A549 (cell line): Measurements from ENCODE around the gene RBMS3. TPM values are rescaled to one million over a fixed set of nuclear protein-coding genes. Genes with fewer than 3 reads are reported as not detected.

Experiments used
- ATAC-seq, 2 experiments: fragments of 200-7000 bp in 1 of 2; fragments of >200 bp in 1 of 2; cut with Nextera tagmentation in 1 of 2; cut with Tn5 transposase in 1 of 2; 3 replicates each; pipeline versions ENCODE4 v1.8.0 to v1.9.1; 2018 to 2020; ENCODE audit warnings: mild to moderate bottlenecking in 1 of 2, moderate library complexity in 1 of 2
- CTCF ChIA-PET: fragments of 300-600 bp; sonication (Branson Sonifier 250); formaldehyde crosslinking; extraction: SDS; loops from one replicate; lab custom pipeline; 2021; ENCODE audit warnings: antibody characterized with exemption, inconsistent platforms; lab: Yijun Ruan, JAX
- POLR2A ChIA-PET: fragments of 350-600 bp; formaldehyde crosslinking; extraction: SDS; loops from one replicate; lab custom pipeline; 2021; ENCODE audit warnings: antibody characterized with exemption, inconsistent platforms; lab: Yijun Ruan, JAX
- DNase-seq, 2 experiments: peaks; one replicate each; pipeline versions ENCODE4 v3.0.0 to v3.0.0-alpha.2; 2011 to 2016; ENCODE audit warnings: low read depth in 1 of 2, low spot score in 1 of 2
- FAIRE-seq: peaks from 2 replicates; lab custom pipeline; 2011; peaks lifted over from hg19 to GRCh38; lab: Jason Lieb, UNC
- H3K27ac ChIP-seq, 2 experiments: fragments of >200 bp; sonication (Bioruptor Twin); formaldehyde crosslinking; 3 replicates each; pipeline ENCODE4 v1.5.1; 2016 to 2017
- H3K4me1 ChIP-seq: fragments of >200 bp; sonication (Bioruptor Twin); formaldehyde crosslinking; 3 replicates; pipeline ENCODE4 v1.6.1; 2016
- H3K4me2 ChIP-seq: fragments of >200 bp; sonication (Bioruptor Twin); formaldehyde crosslinking; 3 replicates; pipeline ENCODE4 v1.6.1; 2016
- H3K4me3 ChIP-seq: fragments of >200 bp; sonication (Bioruptor Twin); formaldehyde crosslinking; 3 replicates; pipeline ENCODE4 v1.5.1; 2016
- H3K9me3 ChIP-seq: fragments of >200 bp; sonication (Bioruptor Twin); formaldehyde crosslinking; 3 replicates; pipeline ENCODE4 v1.6.1; 2016
- BCL3 ChIP-seq: fragments of >200 bp; sonication (Bioruptor Twin); formaldehyde crosslinking; IDR thresholded peaks from 3 replicates; pipeline ENCODE4 v1.6.1; 2016
- CHD2 ChIP-seq: fragments of 150-350 bp; IDR thresholded peaks from 2 replicates; pipeline ENCODE4 v1.6.1; 2014; ENCODE audit warnings: low read length; ENCODE audit not compliant: partially characterized antibody
- E2F6 ChIP-seq: IDR thresholded peaks from 2 replicates; pipeline ENCODE4 v1.6.1; 2012; ENCODE audit warnings: low read depth, borderline replicate concordance
- EHMT2 ChIP-seq: fragments of 200-600 bp; sonication (generic); IDR thresholded peaks from 2 replicates; pipeline ENCODE4 v1.6.1; 2016; ENCODE audit warnings: antibody characterized with exemption, low read depth, mild to moderate bottlenecking, moderate library complexity
- ESRRA ChIP-seq: fragments of 150-350 bp; IDR thresholded peaks from 2 replicates; pipeline ENCODE4 v1.6.1; 2014; ENCODE audit warnings: mild to moderate bottlenecking, low read length, borderline replicate concordance
- FOSB ChIP-seq: fragments of 250-450 bp; sonication (Bioruptor Pico); IDR thresholded peaks from 2 replicates; pipeline ENCODE4 v1.5.0; 2020; ENCODE audit warnings: mild to moderate bottlenecking, moderate library complexity
- FOSL2 ChIP-seq, 2 experiments: fragments of 450-650 bp in 1 of 2; fragments of >200 bp in 1 of 2; sonication (Bioruptor Twin) in 1 of 2; formaldehyde crosslinking; IDR thresholded peaks; 2 replicates each; pipeline versions ENCODE4 v1.5.0 to v1.6.1; 2016 to 2020; ENCODE audit warnings: mild to moderate bottlenecking in 1 of 2, moderate library complexity in 1 of 2
- KDM1A ChIP-seq: fragments of 200-600 bp; sonication (generic); IDR thresholded peaks from 2 replicates; pipeline ENCODE4 v1.6.1; 2016; ENCODE audit warnings: low read depth, mild to moderate bottlenecking
- MAFK ChIP-seq: fragments of 450-650 bp; IDR thresholded peaks from 2 replicates; pipeline ENCODE4 v1.6.1; 2014; ENCODE audit not compliant: partially characterized antibody
- MAX ChIP-seq: IDR thresholded peaks from 2 replicates; pipeline ENCODE4 v1.6.1; 2012
- MAZ ChIP-seq: fragments of 150-350 bp; IDR thresholded peaks from 2 replicates; pipeline ENCODE4 v1.6.1; 2014; ENCODE audit warnings: antibody characterized with exemption, low read depth, low read length, borderline replicate concordance
- NFE2L2 ChIP-seq: fragments of 150-350 bp; conservative IDR thresholded peaks from 2 replicates; pipeline ENCODE4 v1.6.1; 2014; ENCODE audit warnings: low read length
- NPAS2 ChIP-seq: fragments of 250-450 bp; sonication (Bioruptor Pico); IDR thresholded peaks from 2 replicates; pipeline ENCODE4 v1.8.0; 2022; ENCODE audit warnings: mild to moderate bottlenecking, moderate library complexity, borderline replicate concordance
- RAD21 ChIP-seq, 2 experiments: fragments of >200 bp in 1 of 2; sonication (Bioruptor Twin) in 1 of 2; formaldehyde crosslinking in 1 of 2; IDR thresholded peaks in 1 of 2; conservative IDR thresholded peaks in 1 of 2; 2 replicates in 1 of 2; 3 replicates in 1 of 2; pipeline ENCODE4 v1.6.1; 2012 to 2018; ENCODE audit warnings: inconsistent platforms in 1 of 2
- RCOR1 ChIP-seq: fragments of 150-350 bp; IDR thresholded peaks from 2 replicates; pipeline ENCODE4 v1.6.1; 2014; ENCODE audit warnings: antibody characterized with exemption, low read length, low read depth
- SMC3 ChIP-seq: fragments of >200 bp; sonication (Bioruptor Twin); formaldehyde crosslinking; IDR thresholded peaks from 3 replicates; pipeline ENCODE4 v1.6.1; 2018; ENCODE audit warnings: inconsistent platforms
- TP53 ChIP-seq: fragments of 250-450 bp; sonication (Bioruptor Pico); IDR thresholded peaks from 2 replicates; pipeline ENCODE4 v1.5.0; 2021; ENCODE audit warnings: mild to moderate bottlenecking, moderate library complexity
- ZC3H11A ChIP-seq: fragments of 450-650 bp; IDR thresholded peaks from 2 replicates; pipeline ENCODE4 v1.6.1; 2014; ENCODE audit warnings: antibody characterized with exemption, mild to moderate bottlenecking
- ZFP36 ChIP-seq: fragments of 450-650 bp; IDR thresholded peaks from 2 replicates; pipeline ENCODE4 v1.6.1; 2014; ENCODE audit warnings: borderline replicate concordance; ENCODE audit not compliant: partially characterized antibody
- ZNF302 ChIP-seq: fragments of 250-450 bp; sonication (Bioruptor Pico); IDR thresholded peaks from 2 replicates; pipeline ENCODE4 v1.9.0; 2021; ENCODE audit warnings: inconsistent platforms, mild to moderate bottlenecking, moderate library complexity
- ZSCAN20 ChIP-seq: fragments of 250-450 bp; sonication (Bioruptor Pico); IDR thresholded peaks from 2 replicates; pipeline ENCODE4 v1.8.0; 2022; ENCODE audit warnings: mild to moderate bottlenecking, moderate library complexity
- whole genome bisulfite sequencing: methylation state at CpG from one replicate; pipeline ENCODE4 v1.1.6; 2017; ENCODE audit errors: missing lambda C conversion rate; 5-methylcytosine and 5-hydroxymethylcytosine counted together
- polyA plus RNA-seq, 4 experiments: library from polyadenylated mRNA; depleted of rRNA in 3 of 4; stranded (reverse); fragments of >200 nt; fragmentation: RNase III in 1 of 4; extraction: RNeasy Plus Mini Kit Qiagen cat#74134 plus additional on column Dnase treatment in 1 of 4; gene quantifications; 2 replicates in 3 of 4; 3 replicates in 1 of 4; pipeline ENCODE4 v1.2.3, GENCODE V29; 2011 to 2017
- TF ChIP-seq, protein P1 (sequence below): fragments of >200 bp; sonication (Bioruptor Twin); formaldehyde crosslinking; IDR thresholded peaks from 2 replicates; pipeline ENCODE4 v1.6.1; 2016
- TF ChIP-seq, protein P2 (sequence below): fragments of 250-450 bp; sonication (Bioruptor Pico); IDR thresholded peaks from 2 replicates; pipeline ENCODE4 v1.5.0; 2021; ENCODE audit warnings: mild to moderate bottlenecking, moderate library complexity, borderline replicate concordance
- TF ChIP-seq, protein P3 (sequence below): fragments of >200 bp; sonication (Bioruptor Twin); formaldehyde crosslinking; IDR thresholded peaks from 3 replicates; pipeline ENCODE4 v1.5.1; 2016

The RBMS3 gene
- polyA plus RNA-seq, 2 of the 4 experiments (the other 2 are of a cell fraction): 0.92 to 4.1 TPM

- no peaks in the 10 kb centered on the region for H3K4me1 ChIP-seq
- H3K4me2 ChIP-seq: no peak overlapping the region
- 74% methylated on average over 4 of the region's 4 CpGs for WGBS
- H3K4me3 ChIP-seq: no peak overlapping the region
- no peak overlapping the region for H3K27ac ChIP-seq
- CTCF ChIA-PET: interaction anchor here (0.6 to 2.4 kb wide), 4 partner anchors 15 to 828 kb away, joined by 3 to 9 read pairs (median 4); no protein-coding TSS in a partner anchor
- TF ChIP-seq E2F6 (no peak), BCL3 (no peak), RCOR1 (no peak), KDM1A (no peak), ESRRA (no peak), NPAS2 (no peak), FOSL2 (IDR thresholded peaks at IDR 0.05) (no peak), FOSL2 (CRISPR knock-in tag; IDR thresholded peaks at IDR 0.05) (no peak)
- TF ChIP-seq, protein P1, sequence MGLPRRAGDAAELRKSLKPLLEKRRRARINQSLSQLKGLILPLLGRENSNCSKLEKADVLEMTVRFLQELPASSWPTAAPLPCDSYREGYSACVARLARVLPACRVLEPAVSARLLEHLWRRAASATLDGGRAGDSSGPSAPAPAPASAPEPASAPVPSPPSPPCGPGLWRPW: no peak
- ATAC-seq: no peak
- no peak for DNase-seq
- FAIRE-seq: no peak
- H3K9me3 ChIP-seq: no peaks in the 10 kb centered on the region
- POLR2A ChIA-PET: no interaction called here
Observed at GRCh38 chr3:30011237-30011803, 730.4 kb downstream of the RBMS3 start.

DNA sequence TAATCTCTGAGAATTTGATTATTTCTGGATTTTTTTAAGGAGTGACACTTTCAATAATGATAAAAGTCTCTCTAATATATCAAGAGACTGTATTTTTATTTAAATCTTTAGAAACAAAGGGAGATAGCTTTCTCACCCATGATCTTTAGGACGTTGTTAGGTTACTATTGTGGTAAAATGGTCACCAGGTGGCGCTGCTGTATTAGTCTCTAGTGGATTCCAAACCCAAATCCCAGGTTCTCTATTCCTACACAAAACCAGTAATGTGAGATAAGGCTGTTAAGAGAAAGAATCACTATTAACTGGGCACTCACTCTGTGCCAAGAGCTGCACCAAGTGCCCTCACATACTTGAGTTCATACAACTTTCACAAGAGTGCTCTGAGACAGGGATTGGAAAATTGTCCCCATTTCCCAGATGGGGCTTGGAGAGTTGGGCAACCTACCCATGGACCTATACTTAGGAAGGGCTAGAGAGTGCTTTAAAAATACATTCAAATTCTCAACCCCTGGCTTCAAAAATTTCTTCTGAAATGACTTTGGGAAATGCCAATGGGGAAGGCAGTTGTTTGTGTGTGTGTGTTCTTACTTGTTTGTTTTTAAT, 732.2 kb downstream of the RBMS3 start:
- POLR2A ChIA-PET: no interaction called here
- CTCF ChIA-PET: interaction anchor here (0.5 to 2.4 kb wide), 25 partner anchors 10 to 1382 kb away, joined by 3 to 9 read pairs (median 4); no protein-coding TSS in a partner anchor
- H3K4me1 ChIP-seq: no peaks in the 10 kb centered on the region
- TF ChIP-seq RAD21 (conservative IDR thresholded peaks at IDR 0.05 in 1 of 2, IDR thresholded peaks at IDR 0.05 in 1 of 2) (peak; percentile 87), SMC3 (peak; percentile 90), TP53 (CRISPR knock-in tag) (no peak)
- TF ChIP-seq, protein P2, sequence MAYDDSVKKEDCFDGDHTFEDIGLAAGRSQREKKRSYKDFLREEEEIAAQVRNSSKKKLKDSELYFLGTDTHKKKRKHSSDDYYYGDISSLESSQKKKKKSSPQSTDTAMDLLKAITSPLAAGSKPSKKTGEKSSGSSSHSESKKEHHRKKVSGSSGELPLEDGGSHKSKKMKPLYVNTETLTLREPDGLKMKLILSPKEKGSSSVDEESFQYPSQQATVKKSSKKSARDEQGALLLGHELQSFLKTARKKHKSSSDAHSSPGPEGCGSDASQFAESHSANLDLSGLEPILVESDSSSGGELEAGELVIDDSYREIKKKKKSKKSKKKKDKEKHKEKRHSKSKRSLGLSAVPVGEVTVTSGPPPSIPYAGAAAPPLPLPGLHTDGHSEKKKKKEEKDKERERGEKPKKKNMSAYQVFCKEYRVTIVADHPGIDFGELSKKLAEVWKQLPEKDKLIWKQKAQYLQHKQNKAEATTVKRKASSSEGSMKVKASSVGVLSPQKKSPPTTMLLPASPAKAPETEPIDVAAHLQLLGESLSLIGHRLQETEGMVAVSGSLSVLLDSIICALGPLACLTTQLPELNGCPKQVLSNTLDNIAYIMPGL (CRISPR knock-in tag): no peak
- TF ChIP-seq, protein P3, sequence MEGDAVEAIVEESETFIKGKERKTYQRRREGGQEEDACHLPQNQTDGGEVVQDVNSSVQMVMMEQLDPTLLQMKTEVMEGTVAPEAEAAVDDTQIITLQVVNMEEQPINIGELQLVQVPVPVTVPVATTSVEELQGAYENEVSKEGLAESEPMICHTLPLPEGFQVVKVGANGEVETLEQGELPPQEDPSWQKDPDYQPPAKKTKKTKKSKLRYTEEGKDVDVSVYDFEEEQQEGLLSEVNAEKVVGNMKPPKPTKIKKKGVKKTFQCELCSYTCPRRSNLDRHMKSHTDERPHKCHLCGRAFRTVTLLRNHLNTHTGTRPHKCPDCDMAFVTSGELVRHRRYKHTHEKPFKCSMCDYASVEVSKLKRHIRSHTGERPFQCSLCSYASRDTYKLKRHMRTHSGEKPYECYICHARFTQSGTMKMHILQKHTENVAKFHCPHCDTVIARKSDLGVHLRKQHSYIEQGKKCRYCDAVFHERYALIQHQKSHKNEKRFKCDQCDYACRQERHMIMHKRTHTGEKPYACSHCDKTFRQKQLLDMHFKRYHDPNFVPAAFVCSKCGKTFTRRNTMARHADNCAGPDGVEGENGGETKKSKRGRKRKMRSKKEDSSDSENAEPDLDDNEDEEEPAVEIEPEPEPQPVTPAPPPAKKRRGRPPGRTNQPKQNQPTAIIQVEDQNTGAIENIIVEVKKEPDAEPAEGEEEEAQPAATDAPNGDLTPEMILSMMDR: peak; percentile 90
- DNase-seq (peak; percentile 51 to 71), FAIRE-seq (no peak), ATAC-seq (peak; percentile 86 to 91)
- 0 out of 6 replicates have a peak overlapping the region, but pooled peaks of 1 of the 2 experiments have one; percentile 5 for H3K27ac ChIP-seq
- no peak overlapping the region for H3K4me2 ChIP-seq
- 0% methylated on average over 2 of the region's 2 CpGs for WGBS
- no peaks in the 10 kb centered on the region for H3K9me3 ChIP-seq
- H3K4me3 ChIP-seq: no peak overlapping the region

GRCh38 chr3:30017901-30018300, 737.0 kb downstream of the RBMS3 start:
- ChIA-PET CTCF (interaction anchor here (1.3 kb wide), 1 partner anchor 24 kb away, joined by 4 read pairs; no protein-coding TSS in a partner anchor), POLR2A (no interaction called here)
- ATAC-seq: no peak
- DNase-seq: no peak
- no peak overlapping the region for H3K27ac ChIP-seq
- no peak overlapping the region for H3K4me2 ChIP-seq
- no peak overlapping the region for H3K4me3 ChIP-seq
- H3K4me1 ChIP-seq: no peaks in the 10 kb centered on the region
- no peaks in the 10 kb centered on the region for H3K9me3 ChIP-seq
- 34% methylated on average over 2 of the region's 2 CpGs for WGBS
- no peak for FAIRE-seq
- no peak for TF ChIP-seq FOSB (CRISPR knock-in tag)
- no peak for TF ChIP-seq NFE2L2
- TF ChIP-seq MAX: no peak
- TF ChIP-seq ZNF302: no peak
- TF ChIP-seq, protein P1: no peak
- TF ChIP-seq ZFP36: no peak
- TF ChIP-seq EHMT2: no peak
- TF ChIP-seq CHD2: no peak
- no peak for TF ChIP-seq ESRRA
- TF ChIP-seq ZSCAN20 (CRISPR knock-in tag): no peak
- TF ChIP-seq MAZ: no peak
- no peak for TF ChIP-seq ZC3H11A
- TF ChIP-seq MAFK: no peak
